ENCODE results near the gene CDK4. TPM values are rescaled to one million over a fixed set of nuclear protein-coding genes. Genes with fewer than 3 reads are reported as not detected.
A peak's percentile ranks its signal among the peaks of the same experiment; 100 is the strongest.

CDK4 gene
- total and polyA plus RNA-seq, 2 of the 13 experiments (the other 11 are each of a cell fraction or from before 2014, with no cell fraction given), result 191 to 209 TPM

DNA sequence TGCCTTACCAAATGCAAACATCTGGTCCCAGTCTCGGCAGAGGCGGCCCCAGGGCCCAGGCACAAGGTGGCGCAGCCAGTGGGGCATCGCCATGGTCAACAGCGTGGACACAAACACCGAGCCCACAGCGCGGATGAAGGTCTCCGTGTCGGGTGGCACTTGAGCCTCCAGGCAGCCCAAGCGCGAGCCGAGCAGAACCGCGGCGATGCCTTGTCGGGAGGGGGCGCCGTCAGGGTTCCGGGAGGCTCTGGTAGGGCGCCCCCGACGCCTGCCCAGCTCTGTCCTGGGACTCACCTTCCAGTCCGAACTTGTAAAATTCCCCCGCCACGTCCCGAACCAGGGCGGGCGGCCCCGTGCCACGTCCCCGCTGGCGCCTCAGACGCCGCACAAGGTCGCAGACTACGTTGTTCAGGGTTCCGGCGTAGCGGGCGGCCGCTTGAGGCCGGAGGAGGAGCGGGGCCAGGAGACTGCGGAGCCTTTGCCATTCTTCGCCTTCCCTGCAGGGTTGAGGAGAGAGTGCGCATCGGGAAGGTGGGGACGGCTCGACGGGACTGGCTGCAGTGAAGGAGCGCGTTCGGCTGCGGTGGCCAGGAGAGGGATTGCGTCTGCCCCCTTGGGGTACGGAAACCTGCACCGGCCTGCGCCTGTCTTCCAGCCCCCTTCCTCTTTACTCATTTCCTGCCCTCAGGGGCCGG, 13.0 kb upstream of the CDK4 start (continued):
- TF ChIP-seq, protein P1, sequence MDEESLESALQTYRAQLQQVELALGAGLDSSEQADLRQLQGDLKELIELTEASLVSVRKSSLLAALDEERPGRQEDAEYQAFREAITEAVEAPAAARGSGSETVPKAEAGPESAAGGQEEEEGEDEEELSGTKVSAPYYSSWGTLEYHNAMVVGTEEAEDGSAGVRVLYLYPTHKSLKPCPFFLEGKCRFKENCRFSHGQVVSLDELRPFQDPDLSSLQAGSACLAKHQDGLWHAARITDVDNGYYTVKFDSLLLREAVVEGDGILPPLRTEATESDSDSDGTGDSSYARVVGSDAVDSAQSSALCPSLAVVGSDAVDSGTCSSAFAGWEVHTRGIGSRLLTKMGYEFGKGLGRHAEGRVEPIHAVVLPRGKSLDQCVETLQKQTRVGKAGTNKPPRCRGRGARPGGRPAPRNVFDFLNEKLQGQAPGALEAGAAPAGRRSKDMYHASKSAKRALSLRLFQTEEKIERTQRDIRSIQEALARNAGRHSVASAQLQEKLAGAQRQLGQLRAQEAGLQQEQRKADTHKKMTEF (CRISPR knock-in tag; IDR thresholded peaks at IDR 0.05), result peak; percentile 33; the same call in 1 of the 2 replicates
- TF ChIP-seq, protein P2, sequence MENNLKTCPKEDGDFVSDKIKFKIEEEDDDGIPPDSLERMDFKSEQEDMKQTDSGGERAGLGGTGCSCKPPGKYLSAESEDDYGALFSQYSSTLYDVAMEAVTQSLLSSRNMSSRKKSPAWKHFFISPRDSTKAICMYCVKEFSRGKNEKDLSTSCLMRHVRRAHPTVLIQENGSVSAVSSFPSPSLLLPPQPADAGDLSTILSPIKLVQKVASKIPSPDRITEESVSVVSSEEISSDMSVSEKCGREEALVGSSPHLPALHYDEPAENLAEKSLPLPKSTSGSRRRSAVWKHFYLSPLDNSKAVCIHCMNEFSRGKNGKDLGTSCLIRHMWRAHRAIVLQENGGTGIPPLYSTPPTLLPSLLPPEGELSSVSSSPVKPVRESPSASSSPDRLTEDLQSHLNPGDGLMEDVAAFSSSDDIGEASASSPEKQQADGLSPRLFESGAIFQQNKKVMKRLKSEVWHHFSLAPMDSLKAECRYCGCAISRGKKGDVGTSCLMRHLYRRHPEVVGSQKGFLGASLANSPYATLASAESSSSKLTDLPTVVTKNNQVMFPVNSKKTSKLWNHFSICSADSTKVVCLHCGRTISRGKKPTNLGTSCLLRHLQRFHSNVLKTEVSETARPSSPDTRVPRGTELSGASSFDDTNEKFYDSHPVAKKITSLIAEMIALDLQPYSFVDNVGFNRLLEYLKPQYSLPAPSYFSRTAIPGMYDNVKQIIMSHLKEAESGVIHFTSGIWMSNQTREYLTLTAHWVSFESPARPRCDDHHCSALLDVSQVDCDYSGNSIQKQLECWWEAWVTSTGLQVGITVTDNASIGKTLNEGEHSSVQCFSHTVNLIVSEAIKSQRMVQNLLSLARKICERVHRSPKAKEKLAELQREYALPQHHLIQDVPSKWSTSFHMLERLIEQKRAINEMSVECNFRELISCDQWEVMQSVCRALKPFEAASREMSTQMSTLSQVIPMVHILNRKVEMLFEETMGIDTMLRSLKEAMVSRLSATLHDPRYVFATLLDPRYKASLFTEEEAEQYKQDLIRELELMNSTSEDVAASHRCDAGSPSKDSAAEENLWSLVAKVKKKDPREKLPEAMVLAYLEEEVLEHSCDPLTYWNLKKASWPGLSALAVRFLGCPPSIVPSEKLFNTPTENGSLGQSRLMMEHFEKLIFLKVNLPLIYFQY (CRISPR knock-in tag; IDR thresholded peaks at IDR 0.05; ENCODE audit: borderline replicate concordance), result no peak
- TF ChIP-seq NCOA1 (CRISPR knock-in tag; IDR thresholded peaks at IDR 0.05) (no peak), ATM (IDR thresholded peaks at IDR 0.05; ENCODE audit: borderline replicate concordance) (no peak), MZF1 (CRISPR knock-in tag; IDR thresholded peaks at IDR 0.05; ENCODE audit: borderline replicate concordance) (0 out of 2 replicates have a peak, but pooled peaks have one; percentile 27), ZNF615 (CRISPR knock-in tag; IDR thresholded peaks at IDR 0.05; ENCODE audit: borderline replicate concordance) (no peak), SPEN (CRISPR knock-in tag; IDR thresholded peaks at IDR 0.05; ENCODE audit: low read depth) (peak; percentile 29; the same call in 1 of the 2 replicates), ZNF570 (CRISPR knock-in tag; IDR thresholded peaks at IDR 0.05; ENCODE audit: borderline replicate concordance) (no peak), ZSCAN30 (CRISPR knock-in tag; IDR thresholded peaks at IDR 0.05) (no peak), NRL (CRISPR knock-in tag; IDR thresholded peaks at IDR 0.05; ENCODE audit: borderline replicate concordance) (peak; percentile 62), ZSCAN25 (CRISPR knock-in tag; IDR thresholded peaks at IDR 0.05) (no peak), MAFG (CRISPR knock-in tag; IDR thresholded peaks at IDR 0.05) (no peak), RFXAP (CRISPR knock-in tag; IDR thresholded peaks at IDR 0.05; ENCODE audit: borderline replicate concordance) (0 out of 2 replicates have a peak, but pooled peaks have one; percentile 23), ONECUT2 (CRISPR knock-in tag; IDR thresholded peaks at IDR 0.05) (no peak), ZNF331 (CRISPR knock-in tag; IDR thresholded peaks at IDR 0.05) (peak; percentile 28; the same call in 1 of the 2 replicates), ZNF567 (CRISPR knock-in tag; IDR thresholded peaks at IDR 0.05; ENCODE audit: borderline replicate concordance) (0 out of 2 replicates have a peak, but pooled peaks have one; percentile 66)
- TF ChIP-seq, protein P3, sequence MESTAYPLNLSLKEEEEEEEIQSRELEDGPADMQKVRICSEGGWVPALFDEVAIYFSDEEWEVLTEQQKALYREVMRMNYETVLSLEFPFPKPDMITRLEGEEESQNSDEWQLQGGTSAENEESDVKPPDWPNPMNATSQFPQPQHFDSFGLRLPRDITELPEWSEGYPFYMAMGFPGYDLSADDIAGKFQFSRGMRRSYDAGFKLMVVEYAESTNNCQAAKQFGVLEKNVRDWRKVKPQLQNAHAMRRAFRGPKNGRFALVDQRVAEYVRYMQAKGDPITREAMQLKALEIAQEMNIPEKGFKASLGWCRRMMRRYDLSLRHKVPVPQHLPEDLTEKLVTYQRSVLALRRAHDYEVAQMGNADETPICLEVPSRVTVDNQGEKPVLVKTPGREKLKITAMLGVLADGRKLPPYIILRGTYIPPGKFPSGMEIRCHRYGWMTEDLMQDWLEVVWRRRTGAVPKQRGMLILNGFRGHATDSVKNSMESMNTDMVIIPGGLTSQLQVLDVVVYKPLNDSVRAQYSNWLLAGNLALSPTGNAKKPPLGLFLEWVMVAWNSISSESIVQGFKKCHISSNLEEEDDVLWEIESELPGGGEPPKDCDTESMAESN (CRISPR knock-in tag; conservative IDR thresholded peaks at IDR 0.05), result peak; percentile 65
- TF ChIP-seq, protein P4, sequence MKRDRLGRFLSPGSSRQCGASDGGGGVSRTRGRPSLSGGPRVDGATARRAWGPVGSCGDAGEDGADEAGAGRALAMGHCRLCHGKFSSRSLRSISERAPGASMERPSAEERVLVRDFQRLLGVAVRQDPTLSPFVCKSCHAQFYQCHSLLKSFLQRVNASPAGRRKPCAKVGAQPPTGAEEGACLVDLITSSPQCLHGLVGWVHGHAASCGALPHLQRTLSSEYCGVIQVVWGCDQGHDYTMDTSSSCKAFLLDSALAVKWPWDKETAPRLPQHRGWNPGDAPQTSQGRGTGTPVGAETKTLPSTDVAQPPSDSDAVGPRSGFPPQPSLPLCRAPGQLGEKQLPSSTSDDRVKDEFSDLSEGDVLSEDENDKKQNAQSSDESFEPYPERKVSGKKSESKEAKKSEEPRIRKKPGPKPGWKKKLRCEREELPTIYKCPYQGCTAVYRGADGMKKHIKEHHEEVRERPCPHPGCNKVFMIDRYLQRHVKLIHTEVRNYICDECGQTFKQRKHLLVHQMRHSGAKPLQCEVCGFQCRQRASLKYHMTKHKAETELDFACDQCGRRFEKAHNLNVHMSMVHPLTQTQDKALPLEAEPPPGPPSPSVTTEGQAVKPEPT (CRISPR knock-in tag; IDR thresholded peaks at IDR 0.05; ENCODE audit: low read depth), result no peak
- TF ChIP-seq, protein P5, sequence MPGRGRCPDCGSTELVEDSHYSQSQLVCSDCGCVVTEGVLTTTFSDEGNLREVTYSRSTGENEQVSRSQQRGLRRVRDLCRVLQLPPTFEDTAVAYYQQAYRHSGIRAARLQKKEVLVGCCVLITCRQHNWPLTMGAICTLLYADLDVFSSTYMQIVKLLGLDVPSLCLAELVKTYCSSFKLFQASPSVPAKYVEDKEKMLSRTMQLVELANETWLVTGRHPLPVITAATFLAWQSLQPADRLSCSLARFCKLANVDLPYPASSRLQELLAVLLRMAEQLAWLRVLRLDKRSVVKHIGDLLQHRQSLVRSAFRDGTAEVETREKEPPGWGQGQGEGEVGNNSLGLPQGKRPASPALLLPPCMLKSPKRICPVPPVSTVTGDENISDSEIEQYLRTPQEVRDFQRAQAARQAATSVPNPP (CRISPR knock-in tag; IDR thresholded peaks at IDR 0.05), result 0 out of 2 replicates have a peak, but pooled peaks have one; percentile 37
